Measurements from ENCODE around the gene HSD17B11. TPM values are rescaled to one million over a fixed set of nuclear protein-coding genes. Genes with fewer than 3 reads are reported as not detected.

HSD17B11 gene
- total RNA-seq (ENCODE audit: low replicate concordance), result 30.6 and 30.8 TPM in 2 replicates

GRCh38 chr4:87390891-87391575 is at the start of gene HSD17B11:
TSS of gene HSD17B11 (minus strand) at chr4:87391188. CDS start at chr4:87391070, 118 bp downstream.
- peak within 1 kb of the TSS; percentile 68 for H3K4me3 ChIP-seq
- no peaks in the 10 kb centered on the region for H3K4me1 ChIP-seq
- H3K36me3 ChIP-seq, result peaks cover 3% of the 10 kb centered on the region
- peaks cover 23% of the 10 kb centered on the region for H3K79me2 ChIP-seq (ENCODE audit: low read depth)
- peaks cover 11% of the 10 kb centered on the region for H3F3A ChIP-seq (ENCODE audit: low read depth)
- peaks cover 13% of the 10 kb centered on the region for H3K27me3 ChIP-seq
- peak; percentile 93 for DNase-seq (ENCODE audit: low spot score)
- Mint-ChIP-seq H3K27ac (peak within 1 kb of the TSS; percentile 92), H3K9me3 (peaks cover 10% of the 10 kb centered on the region), H3K27me3 (ENCODE audit: insufficient read depth, low read depth) (peaks cover 14% of the 10 kb centered on the region), H3K4me1 (peaks cover 17% of the 10 kb centered on the region), H3K36me3 (peaks cover 15% of the 10 kb centered on the region), H3K4me3 (peak within 1 kb of the TSS; percentile 94)
- peak within 1 kb of the TSS; percentile 40 for H3K9ac ChIP-seq
- H3K9me3 ChIP-seq (ENCODE audit: low read depth), result no peaks in the 10 kb centered on the region
- peak within 1 kb of the TSS; percentile 96 for H2AFZ ChIP-seq (replicated peaks)
- no peak within 1 kb of the TSS for H3K27ac ChIP-seq
- TF ChIP-seq CTCF (IDR thresholded peaks at IDR 0.05) (no peak), EZH2 (IDR thresholded peaks at IDR 0.05) (no peak), EZH2phosphoT487 (IDR thresholded peaks at IDR 0.05) (peak; percentile 44)
- no peaks in the 10 kb centered on the region for H4K20me1 ChIP-seq (ENCODE audit: low read depth)
- H3K4me2 ChIP-seq, result peak within 1 kb of the TSS; percentile 93

- no peaks in the 10 kb centered on the region for H3F3A ChIP-seq (ENCODE audit: low read depth)
- no peak for TF ChIP-seq CTCF (IDR thresholded peaks at IDR 0.05)
- no peak for TF ChIP-seq EZH2phosphoT487 (IDR thresholded peaks at IDR 0.05)
- TF ChIP-seq EZH2 (IDR thresholded peaks at IDR 0.05), result no peak
- H3K79me2 ChIP-seq (ENCODE audit: low read depth), result peaks cover 54% of the 10 kb centered on the region
- H4K20me1 ChIP-seq (ENCODE audit: low read depth), result no peaks in the 10 kb centered on the region
- no peaks in the 10 kb centered on the region for H3K36me3 ChIP-seq
- no peak overlapping the region for H3K4me3 Mint-ChIP-seq
- no peaks in the 10 kb centered on the region for H3K27me3 ChIP-seq
- H3K36me3 Mint-ChIP-seq, result peaks cover 10% of the 10 kb centered on the region
- no peak overlapping the region for H2AFZ ChIP-seq (replicated peaks)
- H3K27ac ChIP-seq, result no peak overlapping the region
- H3K4me3 ChIP-seq, result no peak overlapping the region
- no peak overlapping the region for H3K4me2 ChIP-seq
- no peaks in the 10 kb centered on the region for H3K9me3 Mint-ChIP-seq
- H3K27ac Mint-ChIP-seq, result no peak overlapping the region
- H3K27me3 Mint-ChIP-seq (ENCODE audit: insufficient read depth, low read depth), result no peaks in the 10 kb centered on the region
- no peak for DNase-seq (ENCODE audit: low spot score)
- H3K9ac ChIP-seq, result no peak overlapping the region
- H3K9me3 ChIP-seq (ENCODE audit: low read depth), result no peaks in the 10 kb centered on the region
- no peaks in the 10 kb centered on the region for H3K4me1 Mint-ChIP-seq
- H3K4me1 ChIP-seq, result no peaks in the 10 kb centered on the region
Observed at GRCh38 chr4:87433342-87433741, 42.4 kb upstream of the HSD17B11 start.

GRCh38 chr4:87430038-87430437 is 39.0 kb upstream of the HSD17B11 start:
- Histone ChIP-seq H3K27me3 (no peaks in the 10 kb centered on the region), H3K36me3 (no peaks in the 10 kb centered on the region), H2AFZ (replicated peaks) (no peak overlapping the region), H3K79me2 (ENCODE audit: low read depth) (peaks cover 80% of the 10 kb centered on the region), H3K9me3 (ENCODE audit: low read depth) (no peaks in the 10 kb centered on the region), H3F3A (ENCODE audit: low read depth) (no peaks in the 10 kb centered on the region), H3K9ac (no peak overlapping the region), H3K4me2 (no peak overlapping the region), H3K4me3 (no peak overlapping the region), H3K27ac (no peak overlapping the region), H4K20me1 (ENCODE audit: low read depth) (no peaks in the 10 kb centered on the region), H3K4me1 (no peaks in the 10 kb centered on the region)
- no peak for DNase-seq (ENCODE audit: low spot score)
- no peaks in the 10 kb centered on the region for H3K9me3 Mint-ChIP-seq
- no peak overlapping the region for H3K4me3 Mint-ChIP-seq
- H3K27ac Mint-ChIP-seq, result no peak overlapping the region
- TF ChIP-seq EZH2 (IDR thresholded peaks at IDR 0.05) (no peak), CTCF (IDR thresholded peaks at IDR 0.05) (no peak), EZH2phosphoT487 (IDR thresholded peaks at IDR 0.05) (no peak)
- no peaks in the 10 kb centered on the region for H3K27me3 Mint-ChIP-seq (ENCODE audit: insufficient read depth, low read depth)
- H3K4me1 Mint-ChIP-seq, result no peaks in the 10 kb centered on the region
- H3K36me3 Mint-ChIP-seq, result no peaks in the 10 kb centered on the region
